ENCODE results near the gene HYCC2. TPM values are rescaled to one million over a fixed set of nuclear protein-coding genes. Genes with fewer than 3 reads are reported as not detected.

The HYCC2 gene
- polyA plus RNA-seq, 1 donor from 2014 or later = 20.4 TPM

GRCh38 chr2:201057715-201058248, 13.7 kb downstream of the HYCC2 start:
- H3K27ac ChIP-seq (ENCODE audit: low read length) = no peak overlapping the region
- no peaks in the 10 kb centered on the region for H3K27me3 ChIP-seq (ENCODE audit: insufficient read depth, low read depth, low read length)
- no peak overlapping the region for H3K4me3 ChIP-seq (ENCODE audit: low read length)
- no peaks in the 10 kb centered on the region for H3K9me3 ChIP-seq (ENCODE audit: low read length)
- TF ChIP-seq SMC3 (conservative IDR thresholded peaks at IDR 0.05; ENCODE audit: poor library complexity) = no peak
- TF ChIP-seq EZH2 (IDR thresholded peaks at IDR 0.05; ENCODE audit: borderline replicate concordance, insufficient read depth, low read length, poor library complexity, severe bottlenecking) = no peak
- TF ChIP-seq CTCF (IDR thresholded peaks at IDR 0.05; ENCODE audit: poor library complexity, severe bottlenecking) = no peak
- no peak for TF ChIP-seq POLR2AphosphoS5 (IDR thresholded peaks at IDR 0.05)
- no peak for TF ChIP-seq RAD21 (conservative IDR thresholded peaks at IDR 0.05)
- no peak for TF ChIP-seq EP300 (conservative IDR thresholded peaks at IDR 0.05; ENCODE audit: poor library complexity, severe bottlenecking)
- TF ChIP-seq TAF1 (IDR thresholded peaks at IDR 0.05; ENCODE audit: low read depth) = no peak
- TF ChIP-seq MXI1 (conservative IDR thresholded peaks at IDR 0.05; ENCODE audit: poor library complexity, severe bottlenecking) = no peak
- TF ChIP-seq REST (IDR thresholded peaks at IDR 0.05; ENCODE audit: borderline replicate concordance) = no peak
- H4K20me1 ChIP-seq (ENCODE audit: insufficient read depth) = no peaks in the 10 kb centered on the region
- H3K9ac ChIP-seq (ENCODE audit: low read length) = no peak overlapping the region
- no peaks in the 10 kb centered on the region for H3K9me2 ChIP-seq (ENCODE audit: insufficient read depth, low read length)
- peaks cover 34% of the 10 kb centered on the region for H3K79me2 ChIP-seq (replicated peaks; ENCODE audit: insufficient read depth, low read length)
- no peak overlapping the region for H2AFZ ChIP-seq (ENCODE audit: low read depth, low read length)
- no peak overlapping the region for H3K4me2 ChIP-seq (ENCODE audit: low read length)
- H3F3A ChIP-seq (ENCODE audit: insufficient read depth, low read length, poor library complexity, severe bottlenecking) = no peaks in the 10 kb centered on the region
- no peaks in the 10 kb centered on the region for H3K36me3 ChIP-seq (ENCODE audit: insufficient read depth, low read length)

- Histone ChIP-seq H3K79me2 (replicated peaks; ENCODE audit: insufficient read depth, low read length) (peaks cover 34% of the 10 kb centered on the region), H3K4me2 (ENCODE audit: low read length) (no peak overlapping the region), H3K9me2 (ENCODE audit: insufficient read depth, low read length) (no peaks in the 10 kb centered on the region), H3K9ac (ENCODE audit: low read length) (no peak overlapping the region), H3K9me3 (ENCODE audit: low read length) (no peaks in the 10 kb centered on the region), H3F3A (ENCODE audit: insufficient read depth, low read length, poor library complexity, severe bottlenecking) (no peaks in the 10 kb centered on the region), H3K27ac (ENCODE audit: low read length) (no peak overlapping the region), H2AFZ (ENCODE audit: low read depth, low read length) (no peak overlapping the region), H3K4me3 (ENCODE audit: low read length) (no peak overlapping the region), H4K20me1 (ENCODE audit: insufficient read depth) (no peaks in the 10 kb centered on the region), H3K27me3 (ENCODE audit: insufficient read depth, low read depth, low read length) (no peaks in the 10 kb centered on the region), H3K36me3 (ENCODE audit: insufficient read depth, low read length) (no peaks in the 10 kb centered on the region)
- TF ChIP-seq TAF1 (IDR thresholded peaks at IDR 0.05; ENCODE audit: low read depth) (no peak), EP300 (conservative IDR thresholded peaks at IDR 0.05; ENCODE audit: poor library complexity, severe bottlenecking) (no peak), REST (IDR thresholded peaks at IDR 0.05; ENCODE audit: borderline replicate concordance) (no peak), CTCF (IDR thresholded peaks at IDR 0.05; ENCODE audit: poor library complexity, severe bottlenecking) (no peak), RAD21 (conservative IDR thresholded peaks at IDR 0.05) (no peak)
Measured at GRCh38 chr2:201057087-201057521, 14.4 kb downstream of the HYCC2 start.
